HTERT RPE-1 (cell line): ENCODE results near the gene ATP6V1A.

Experiments used
- in situ Hi-C: fragments of 300-500 bp; cut with MboI; formaldehyde crosslinking; loops from 4 replicates; pipeline ENCODE4 v1.14.3; 2020; ENCODE audit warnings: low sequenced_read_pairs

ATP6V1A gene

DNA sequence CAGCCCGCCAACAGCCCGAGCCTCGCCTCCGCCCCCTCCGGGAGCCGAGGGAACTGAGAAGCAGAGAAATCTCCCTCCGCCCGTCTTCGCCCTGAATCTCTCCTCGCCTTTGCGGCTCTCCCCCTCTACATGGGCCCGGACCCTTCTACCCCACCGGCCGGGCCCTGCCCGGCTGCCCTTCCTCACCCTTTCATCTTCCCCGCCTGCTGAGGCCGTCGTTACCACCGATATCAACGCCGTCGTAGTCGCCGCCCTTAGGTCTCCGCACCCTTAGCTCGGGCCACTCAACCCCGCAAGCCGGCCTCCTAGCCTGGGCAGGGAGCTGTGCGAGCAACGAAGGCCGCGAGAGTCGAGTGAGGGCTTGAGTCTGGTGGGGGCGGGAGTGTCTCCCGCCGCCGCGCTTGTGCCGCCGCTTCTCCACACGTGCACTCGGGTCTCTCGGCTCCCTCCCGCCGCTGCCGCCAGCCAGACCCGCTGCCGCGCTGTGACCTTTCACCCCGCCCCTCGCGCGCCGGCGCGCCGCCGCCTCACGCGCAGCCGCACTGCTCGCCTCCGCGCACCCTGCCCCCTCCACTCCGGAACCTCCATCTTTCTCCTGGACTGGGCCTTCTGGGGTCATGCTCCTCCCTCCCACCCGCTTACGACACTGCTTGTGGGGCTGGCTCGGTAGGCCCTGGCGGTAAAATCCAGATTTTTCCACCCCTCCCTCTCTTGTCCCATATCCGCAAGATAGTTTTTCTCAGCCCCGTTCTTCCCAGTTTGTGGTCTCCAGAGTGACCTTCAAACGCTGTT, 883 bp upstream of the ATP6V1A start, which contains the start of gene NAA50:
NAA50 (minus strand) TSS at position 494 of the 792 bp plus-strand sequence; CDS start at position 194, 300 bp downstream.
- in situ Hi-C loops = no loop called here

- in situ Hi-C loops = no loop called here
Measured at GRCh38 chr3:113747283-113748046, 630 bp downstream of the ATP6V1A start.

DNA sequence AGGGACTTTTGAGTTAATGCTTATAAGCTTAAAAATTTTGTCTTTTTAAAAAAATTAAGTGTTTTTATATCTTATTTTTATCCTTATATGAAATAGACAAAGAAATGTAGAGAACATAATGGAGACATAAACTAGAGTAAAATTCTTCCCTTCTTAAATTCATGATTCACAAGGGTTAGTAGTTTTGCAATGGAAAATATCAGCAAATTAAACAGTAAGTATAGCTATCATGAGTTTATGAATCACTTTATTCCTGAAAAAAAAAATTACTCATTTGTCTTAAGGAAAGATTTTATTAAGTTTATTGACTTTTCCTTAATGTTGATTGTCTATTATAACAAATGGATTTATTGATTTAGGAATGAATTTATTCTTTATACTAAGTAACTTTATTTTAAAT, 4.3 kb downstream of the ATP6V1A start:
- in situ Hi-C loops = no loop called here

- in situ Hi-C loops = no loop called here
Measured at GRCh38 chr3:113753376-113753985, 6.6 kb downstream of the ATP6V1A start.

GRCh38 chr3:113754494-113755159, 7.8 kb downstream of the ATP6V1A start:
- in situ Hi-C loops = no loop called here

DNA sequence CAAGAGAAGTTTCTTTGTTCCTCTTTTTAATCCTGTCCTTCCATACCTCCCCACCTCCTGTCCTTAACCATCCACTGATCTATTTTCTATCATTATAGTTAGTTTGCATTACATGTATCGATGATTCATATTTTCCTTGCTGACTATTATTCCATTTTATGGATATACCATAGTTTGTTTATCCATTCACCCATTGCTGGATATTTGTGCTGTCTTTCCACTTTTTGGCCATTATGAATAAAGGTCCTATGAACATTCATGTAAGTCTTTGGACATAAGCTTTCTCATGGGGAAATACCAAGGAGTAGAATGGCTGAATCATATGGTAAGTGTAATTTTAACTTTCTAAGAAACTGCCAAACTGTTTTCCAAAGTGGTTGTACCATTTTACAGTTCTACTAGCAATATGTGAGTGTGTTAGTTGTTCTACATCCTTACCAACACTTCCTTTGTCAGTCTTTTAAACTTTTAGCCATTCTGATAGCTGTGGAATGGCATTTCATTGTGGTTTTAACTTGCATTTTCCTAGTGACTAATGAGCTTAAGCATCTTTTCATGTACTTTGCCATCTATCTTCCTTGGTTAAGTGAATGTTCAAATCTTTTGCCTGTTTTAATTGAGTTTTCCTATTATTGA, 11.7 kb downstream of the ATP6V1A start:
- in situ Hi-C loops = no loop called here

DNA sequence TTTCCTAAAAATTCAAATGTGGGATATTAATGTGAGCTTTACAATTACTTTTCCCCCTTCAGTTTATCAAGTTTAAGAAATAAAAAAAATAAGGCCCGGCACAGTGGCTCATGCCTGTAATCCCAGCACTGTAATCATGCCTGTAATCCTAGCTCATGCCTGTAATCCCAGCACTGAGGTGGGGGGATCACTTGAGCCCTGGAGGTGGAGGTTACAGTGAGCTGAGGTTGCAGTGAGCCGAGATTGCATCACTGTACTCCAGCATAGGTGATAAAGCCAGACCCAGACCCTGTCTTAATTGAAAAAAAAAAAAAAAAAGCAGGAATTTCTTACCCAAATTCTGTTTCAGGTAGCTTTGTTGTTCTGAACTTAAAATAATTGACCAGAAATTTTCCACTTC, 17.9 kb downstream of the ATP6V1A start:
- in situ Hi-C loops = no loop called here

DNA sequence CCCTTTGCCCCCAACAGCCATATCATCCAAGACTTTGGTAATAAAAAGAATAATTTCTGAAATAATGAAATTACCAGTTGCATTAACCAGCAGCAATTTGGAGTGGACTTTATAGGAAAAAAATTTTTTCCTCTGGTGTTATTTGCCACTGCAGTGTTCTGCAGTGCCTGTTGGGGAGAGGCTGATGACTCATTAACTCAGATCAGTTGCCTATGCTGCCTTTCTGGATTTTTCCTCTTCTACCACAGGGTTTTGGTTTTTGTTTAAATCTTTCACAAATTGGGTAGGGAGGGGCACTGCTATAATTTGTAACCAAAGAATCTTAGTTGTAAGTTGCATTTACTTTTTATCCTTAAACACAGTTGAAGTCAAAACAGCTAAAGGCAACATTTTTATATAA, 22.7 kb downstream of the ATP6V1A start:
- in situ Hi-C loops = no loop called here

DNA sequence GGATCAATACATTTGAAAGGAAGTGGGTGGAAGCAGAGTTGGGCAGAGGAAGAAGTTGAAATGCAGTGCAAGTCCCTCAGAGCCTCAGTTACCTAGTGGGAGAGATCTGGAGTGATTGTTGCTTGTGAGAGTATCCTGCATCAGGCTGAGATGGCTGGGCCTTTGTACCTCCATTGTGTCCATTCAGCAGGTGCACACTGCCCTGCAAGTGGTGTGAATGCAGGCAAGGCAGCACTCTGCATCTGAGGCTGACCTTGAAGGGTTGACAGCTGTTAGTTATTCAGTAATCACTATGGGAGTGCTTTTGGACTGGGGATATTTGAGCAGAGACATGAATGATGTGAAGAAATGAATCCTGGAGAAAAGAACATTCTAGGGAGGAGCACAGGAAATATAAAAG, 25.2 kb downstream of the ATP6V1A start:
- in situ Hi-C loops = no loop called here

DNA sequence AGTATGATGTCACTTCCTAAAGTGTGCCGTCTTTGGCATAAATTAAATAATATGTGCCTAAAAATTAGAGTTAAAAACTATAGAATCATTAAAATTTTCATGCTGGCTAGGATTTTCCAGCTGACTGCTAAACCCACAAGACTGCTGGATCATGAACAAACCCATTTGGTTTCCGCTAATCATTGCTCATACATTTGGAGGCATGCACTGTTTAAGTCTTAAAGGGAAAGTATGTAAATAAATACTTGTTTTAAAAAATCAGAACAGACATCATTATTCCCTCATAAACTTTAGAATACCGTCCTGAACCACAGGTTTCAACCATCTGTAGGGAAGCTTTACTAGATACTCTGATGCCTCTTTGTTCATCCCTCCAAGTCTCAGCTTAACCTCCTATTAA, 26.5 kb downstream of the ATP6V1A start:
- in situ Hi-C loops = no loop called here

DNA sequence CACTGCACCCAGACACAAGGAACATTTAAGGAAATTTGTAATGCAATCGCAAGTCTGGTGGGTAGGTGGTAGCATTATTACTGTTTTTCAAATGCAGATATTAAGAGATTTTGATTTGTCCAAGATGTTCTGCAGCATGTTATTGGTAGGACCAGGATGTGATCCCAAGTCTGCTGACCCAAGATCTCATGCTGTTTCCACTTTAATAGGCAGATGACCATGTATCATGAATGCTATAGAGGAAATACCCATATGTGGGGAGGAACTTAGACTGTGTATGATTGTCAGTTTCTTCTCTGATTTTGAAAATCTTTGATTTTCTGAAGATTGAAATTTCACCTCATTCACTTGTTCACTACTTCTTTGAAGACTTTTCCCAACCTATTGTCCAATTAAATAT, 28.7 kb downstream of the ATP6V1A start:
- in situ Hi-C loops = no loop called here

GRCh38 chr3:113776564-113776963, 29.7 kb downstream of the ATP6V1A start:
- in situ Hi-C loops = no loop called here

DNA sequence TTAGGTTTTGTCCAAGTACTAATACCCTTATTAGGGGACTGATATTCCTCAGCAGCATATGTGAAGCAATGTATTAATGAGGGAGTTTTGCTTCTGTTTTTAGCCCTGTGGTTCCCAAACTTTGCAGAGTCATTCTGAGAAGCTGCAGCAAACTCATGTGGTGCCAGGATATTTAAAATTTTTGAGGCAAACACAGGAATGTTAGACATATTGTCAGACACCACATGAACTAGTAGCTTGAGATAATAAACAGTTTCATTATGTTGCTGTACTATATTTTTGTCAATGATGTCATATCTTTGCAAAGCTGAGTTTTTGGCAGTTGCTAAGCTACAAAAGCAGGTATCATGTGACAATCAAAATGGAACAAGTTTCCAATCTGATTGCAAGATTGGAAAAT, 36.6 kb downstream of the ATP6V1A start:
- in situ Hi-C loops = no loop called here

GRCh38 chr3:113783980-113784379, 37.1 kb downstream of the ATP6V1A start:
- in situ Hi-C loops = no loop called here

DNA sequence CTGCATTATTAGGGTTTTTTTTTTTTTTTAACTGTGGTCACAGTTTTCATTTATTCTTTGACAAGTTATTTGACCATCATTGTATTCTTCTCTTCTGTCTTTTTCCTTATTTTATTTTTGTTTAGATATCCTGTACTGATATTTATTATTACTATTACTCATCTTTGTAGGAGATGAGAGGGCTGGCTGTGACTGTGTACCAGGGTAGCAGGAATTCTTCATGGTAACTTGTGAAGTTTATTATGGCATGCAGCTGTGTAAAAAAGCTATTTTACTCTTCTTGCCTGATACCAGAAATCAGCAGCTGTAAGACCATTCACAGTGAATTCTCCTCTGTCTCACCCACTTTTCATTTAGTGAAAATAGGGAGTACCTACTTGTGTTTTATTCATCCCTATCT, 44.5 kb downstream of the ATP6V1A start:
- in situ Hi-C loops = no loop called here

DNA sequence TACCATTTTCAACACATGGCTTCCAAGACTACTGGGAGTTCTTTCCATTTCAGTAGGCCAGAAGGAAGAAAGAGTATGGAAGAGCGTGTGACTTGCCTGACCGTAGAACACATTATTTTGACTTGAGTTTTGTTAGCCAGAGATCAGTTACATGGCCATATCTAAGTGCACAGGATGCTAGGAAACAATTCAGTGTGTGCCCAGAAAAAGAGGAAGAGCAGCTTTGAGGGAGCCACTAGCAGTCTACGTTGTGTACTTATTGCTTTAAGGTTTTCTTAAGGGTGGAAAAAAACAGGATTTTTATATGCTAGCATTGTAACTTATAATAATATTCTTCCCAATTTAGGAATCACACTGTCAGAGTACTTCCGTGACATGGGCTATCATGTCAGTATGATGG, 47.7 kb downstream of the ATP6V1A start:
- in situ Hi-C loops = no loop called here

DNA sequence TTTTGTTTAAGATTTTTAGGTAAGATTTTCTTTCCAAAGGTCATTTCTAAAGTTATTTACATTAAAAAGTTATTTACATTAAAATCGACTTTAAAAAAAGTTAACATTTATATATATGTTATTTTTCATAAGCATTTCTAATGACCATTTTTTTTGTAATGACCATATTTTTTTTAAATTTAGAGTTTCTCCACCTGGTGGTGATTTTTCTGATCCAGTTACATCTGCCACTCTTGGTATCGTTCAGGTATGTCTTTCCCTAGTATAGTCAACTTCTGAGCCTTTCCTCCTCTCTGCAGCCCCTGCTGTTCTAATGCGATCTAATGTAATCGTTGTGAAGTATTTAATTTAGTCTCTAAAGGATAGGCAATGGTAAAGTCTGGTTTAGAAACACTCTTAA, 48.9 kb downstream of the ATP6V1A start:
- in situ Hi-C loops = no loop called here

DNA sequence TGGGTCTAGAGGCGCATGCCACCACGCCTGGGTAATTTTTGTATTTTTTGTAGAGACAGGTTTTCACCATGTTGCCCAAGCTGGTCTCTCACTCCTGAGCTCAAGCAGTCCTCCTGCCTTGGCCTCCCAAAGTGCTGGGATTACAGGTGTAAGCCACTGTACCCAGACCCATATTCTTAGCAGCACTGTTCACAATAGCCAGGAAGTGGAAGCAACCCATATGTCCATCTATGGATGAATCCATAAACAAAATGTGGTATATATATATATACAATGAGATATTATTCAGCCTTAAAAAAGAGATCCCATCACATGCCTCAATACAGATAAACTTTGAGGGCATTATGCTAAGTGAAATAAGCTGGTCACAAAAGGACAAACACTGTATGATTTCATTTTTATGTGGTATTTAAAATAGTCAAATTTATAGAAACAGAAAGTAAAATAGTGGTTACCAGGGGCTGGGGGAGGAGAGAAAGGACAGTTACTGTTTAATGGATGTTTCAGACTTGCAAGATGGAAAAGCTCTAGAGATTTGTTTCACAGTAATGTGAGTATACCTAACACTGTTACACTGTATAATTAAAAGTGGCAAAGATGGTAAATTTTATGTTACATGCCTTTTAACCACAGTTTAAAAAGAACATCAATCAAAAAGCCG, 56.1 kb downstream of the ATP6V1A start:
- in situ Hi-C loops = no loop called here

- in situ Hi-C loops = no loop called here
Measured at GRCh38 chr3:113804661-113805060, 57.8 kb downstream of the ATP6V1A start.

- in situ Hi-C loops = no loop called here
Measured at GRCh38 chr3:113805249-113805648, 58.4 kb downstream of the ATP6V1A start.
